DND-41 (cell line): ENCODE data around the gene TIGD7.

Source experiments
- CTCF ChIP-seq: IDR thresholded peaks from 2 replicates; pipeline ENCODE4 v1.5.1; 2012; ENCODE audit warnings: borderline replicate concordance, low read length, moderate library complexity, mild to moderate bottlenecking; ENCODE audit not compliant: poor library complexity, severe bottlenecking; ENCODE audit errors: extremely low read depth
- EZH2 ChIP-seq: IDR thresholded peaks from 3 replicates; pipeline ENCODE4 v1.6.1; 2012; ENCODE audit warnings: borderline replicate concordance, low read depth, mild to moderate bottlenecking, moderate library complexity, low read length, inconsistent platforms; ENCODE audit not compliant: severe bottlenecking

- no peak for TF ChIP-seq CTCF
- TF ChIP-seq EZH2, result no peak
These were observed 23.4 kb upstream of the TIGD7 start for GRCh38 chr16:3328643-3329042.
